GM18870 (cell line): ENCODE data around the gene ATP4B.
"Not testable (repeated sequence)": the region's sequence is repeated elsewhere in the genome, so short reads cannot be mapped to it uniquely, and the experiment has no call there.

Experiments
- ATAC-seq: cut with Tn5 transposase; IDR thresholded peaks from one replicate; pipeline ENCODE4 v1.9.1; 2021; ENCODE audit warnings: moderate library complexity; ENCODE audit not compliant: unreplicated experiment

The ATP4B gene

GRCh38 chr13:113625965-113626721 is 31.9 kb downstream of the ATP4B start:
- no peak for ATAC-seq

- ATAC-seq: not testable (repeated sequence)
Measured at GRCh38 chr13:113624640-113625304, 33.2 kb downstream of the ATP4B start.

- ATAC-seq: no peak
Measured at GRCh38 chr13:113624235-113624587, 33.8 kb downstream of the ATP4B start.

- ATAC-seq: no peak
Measured at GRCh38 chr13:113623491-113624234, 34.3 kb downstream of the ATP4B start.

GRCh38 chr13:113622791-113623490 is 35.1 kb downstream of the ATP4B start:
- no peak for ATAC-seq

GRCh38 chr13:113621986-113622550 is 35.9 kb downstream of the ATP4B start:
- ATAC-seq: not testable (repeated sequence)

GRCh38 chr13:113621498-113621897 is 36.5 kb downstream of the ATP4B start:
- not testable (repeated sequence) for ATAC-seq

GRCh38 chr13:113621046-113621445 is 37.0 kb downstream of the ATP4B start:
- ATAC-seq: no peak

GRCh38 chr13:113620036-113620796 is 37.8 kb downstream of the ATP4B start:
- no peak for ATAC-seq

GRCh38 chr13:113618455-113618854 is 39.5 kb downstream of the ATP4B start:
- no peak for ATAC-seq

GRCh38 chr13:113617961-113618360 is 40.0 kb downstream of the ATP4B start:
- no peak for ATAC-seq

GRCh38 chr13:113616991-113617749 is 40.8 kb downstream of the ATP4B start:
- ATAC-seq: no peak

- no peak for ATAC-seq
Measured at GRCh38 chr13:113616281-113616906, 41.6 kb downstream of the ATP4B start.

- ATAC-seq: no peak
Measured at GRCh38 chr13:113613789-113614379, 44.1 kb downstream of the ATP4B start.

- no peak for ATAC-seq
Measured at GRCh38 chr13:113612607-113613006, 45.4 kb downstream of the ATP4B start.

GRCh38 chr13:113611996-113612395 is 46.0 kb downstream of the ATP4B start:
- ATAC-seq: no peak

- ATAC-seq: no peak
Measured at GRCh38 chr13:113610266-113610665, 47.7 kb downstream of the ATP4B start.

GRCh38 chr13:113609616-113610015 is 48.4 kb downstream of the ATP4B start:
- ATAC-seq: no peak
